ENCODE results near the gene SLC20A1. TPM values are rescaled to one million over a fixed set of nuclear protein-coding genes. Genes with fewer than 3 reads are reported as not detected.

Gene SLC20A1
- total RNA-seq, 1 donor from 2014 or later: 101 TPM

DNA sequence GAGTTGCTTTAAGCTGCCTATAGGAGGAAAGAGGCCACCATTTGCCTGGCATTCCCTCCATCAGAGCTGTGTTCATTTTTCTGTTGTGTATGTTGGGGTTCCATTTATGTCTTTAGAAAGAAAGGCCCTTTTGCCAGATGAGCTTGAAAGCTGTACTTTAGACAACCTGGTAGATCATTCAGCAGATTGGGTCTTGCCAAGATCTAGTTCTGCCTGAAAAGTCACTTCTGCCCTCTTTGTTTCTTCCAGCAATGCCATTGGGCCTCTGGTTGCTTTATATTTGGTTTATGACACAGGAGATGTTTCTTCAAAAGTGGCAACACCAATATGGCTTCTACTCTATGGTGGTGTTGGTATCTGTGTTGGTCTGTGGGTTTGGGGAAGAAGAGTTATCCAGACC is 14.4 kb downstream of the SLC20A1 start:
- H3K4me3 ChIP-seq (ENCODE audit: low read depth, low read length): no peak overlapping the region
- H3K36me3 ChIP-seq (ENCODE audit: control insufficient read depth, insufficient read depth, low read length): peaks cover 4% of the 10 kb centered on the region
- no peak for DNase-seq (ENCODE audit: low read depth)
- TF ChIP-seq, protein P1, sequence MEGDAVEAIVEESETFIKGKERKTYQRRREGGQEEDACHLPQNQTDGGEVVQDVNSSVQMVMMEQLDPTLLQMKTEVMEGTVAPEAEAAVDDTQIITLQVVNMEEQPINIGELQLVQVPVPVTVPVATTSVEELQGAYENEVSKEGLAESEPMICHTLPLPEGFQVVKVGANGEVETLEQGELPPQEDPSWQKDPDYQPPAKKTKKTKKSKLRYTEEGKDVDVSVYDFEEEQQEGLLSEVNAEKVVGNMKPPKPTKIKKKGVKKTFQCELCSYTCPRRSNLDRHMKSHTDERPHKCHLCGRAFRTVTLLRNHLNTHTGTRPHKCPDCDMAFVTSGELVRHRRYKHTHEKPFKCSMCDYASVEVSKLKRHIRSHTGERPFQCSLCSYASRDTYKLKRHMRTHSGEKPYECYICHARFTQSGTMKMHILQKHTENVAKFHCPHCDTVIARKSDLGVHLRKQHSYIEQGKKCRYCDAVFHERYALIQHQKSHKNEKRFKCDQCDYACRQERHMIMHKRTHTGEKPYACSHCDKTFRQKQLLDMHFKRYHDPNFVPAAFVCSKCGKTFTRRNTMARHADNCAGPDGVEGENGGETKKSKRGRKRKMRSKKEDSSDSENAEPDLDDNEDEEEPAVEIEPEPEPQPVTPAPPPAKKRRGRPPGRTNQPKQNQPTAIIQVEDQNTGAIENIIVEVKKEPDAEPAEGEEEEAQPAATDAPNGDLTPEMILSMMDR (IDR thresholded peaks at IDR 0.05; ENCODE audit: insufficient read depth, low read length, poor library complexity, severe bottlenecking): no peak
- H3K27me3 ChIP-seq (ENCODE audit: control insufficient read depth, insufficient read depth, low read length): no peaks in the 10 kb centered on the region

DNA sequence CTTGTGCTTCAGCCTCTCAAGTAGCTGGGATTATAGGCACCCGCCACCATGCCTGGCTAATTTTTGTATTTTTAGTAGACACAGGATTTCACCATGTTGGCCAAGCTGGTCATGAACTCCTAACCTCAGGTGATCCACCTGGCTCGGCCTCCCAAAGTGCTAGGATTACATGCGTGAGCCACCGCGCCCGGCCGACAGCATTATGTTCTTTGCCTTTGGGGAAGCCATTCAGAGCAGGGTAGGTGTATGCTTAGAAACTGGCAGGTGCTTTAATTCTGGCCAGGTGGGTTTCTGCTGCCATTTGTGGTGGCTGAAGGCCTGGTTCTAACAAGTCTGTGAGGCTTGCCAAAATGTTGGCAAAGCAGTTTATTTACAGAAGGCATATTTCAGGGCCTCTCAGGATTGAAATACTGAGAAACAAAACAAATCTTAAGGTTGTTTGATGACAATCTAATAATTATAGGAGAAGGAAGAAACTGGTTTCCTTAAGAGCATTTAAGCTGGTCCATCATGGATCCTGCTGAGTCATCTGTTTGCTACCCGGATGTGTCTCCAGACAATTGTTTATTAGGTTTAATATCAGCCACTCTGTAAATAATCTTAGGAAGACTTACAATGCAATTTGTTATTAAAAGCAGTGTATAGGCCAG is 16.0 kb downstream of the SLC20A1 start:
- H3K36me3 ChIP-seq (ENCODE audit: control insufficient read depth, insufficient read depth, low read length): peaks cover 4% of the 10 kb centered on the region
- no peak overlapping the region for H3K4me3 ChIP-seq (ENCODE audit: low read depth, low read length)
- no peaks in the 10 kb centered on the region for H3K27me3 ChIP-seq (ENCODE audit: control insufficient read depth, insufficient read depth, low read length)
- no peak for DNase-seq (ENCODE audit: low read depth)
- TF ChIP-seq, protein P1 (IDR thresholded peaks at IDR 0.05; ENCODE audit: insufficient read depth, low read length, poor library complexity, severe bottlenecking): no peak

DNA sequence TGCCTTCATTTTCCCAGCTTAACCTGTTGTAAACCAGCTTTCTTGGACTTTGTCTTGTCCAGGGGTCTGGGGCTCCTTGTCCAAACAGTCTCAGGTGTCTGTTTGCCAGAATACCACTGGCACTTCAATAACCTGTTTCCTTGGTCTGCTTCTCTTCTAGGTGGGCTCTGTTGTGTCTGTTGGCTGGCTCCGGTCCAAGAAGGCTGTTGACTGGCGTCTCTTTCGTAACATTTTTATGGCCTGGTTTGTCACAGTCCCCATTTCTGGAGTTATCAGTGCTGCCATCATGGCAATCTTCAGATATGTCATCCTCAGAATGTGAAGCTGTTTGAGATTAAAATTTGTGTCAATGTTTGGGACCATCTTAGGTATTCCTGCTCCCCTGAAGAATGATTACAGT is 17.0 kb downstream of the SLC20A1 start:
- H3K36me3 ChIP-seq (ENCODE audit: control insufficient read depth, insufficient read depth, low read length): peaks cover 4% of the 10 kb centered on the region

DNA sequence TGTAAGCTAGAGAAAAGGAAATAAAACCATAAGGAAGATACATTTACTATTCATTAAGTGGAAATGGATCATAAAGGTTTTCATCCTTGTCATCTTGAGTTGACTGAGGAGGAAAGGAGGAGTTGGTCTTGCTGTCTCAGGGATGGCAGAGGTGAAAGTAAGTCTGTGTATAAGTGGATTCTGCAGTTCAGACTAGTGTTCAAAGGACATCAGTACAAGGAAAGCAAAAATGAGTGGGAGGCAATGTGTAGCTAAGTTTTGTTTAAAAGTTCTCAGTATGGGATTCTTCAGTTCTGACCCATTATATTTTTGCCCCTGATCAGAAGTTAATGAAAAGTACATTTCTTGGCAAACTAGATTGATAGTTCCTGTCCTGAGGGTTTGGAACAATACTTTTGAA is 18.9 kb downstream of the SLC20A1 start:
- TF ChIP-seq, protein P1 (IDR thresholded peaks at IDR 0.05; ENCODE audit: insufficient read depth, low read length, poor library complexity, severe bottlenecking): no peak
- Histone ChIP-seq H3K36me3 (ENCODE audit: control insufficient read depth, insufficient read depth, low read length) (peaks cover 4% of the 10 kb centered on the region), H3K4me3 (ENCODE audit: low read depth, low read length) (no peak overlapping the region), H3K27me3 (ENCODE audit: control insufficient read depth, insufficient read depth, low read length) (no peaks in the 10 kb centered on the region)
- DNase-seq (ENCODE audit: low read depth): no peak

More for the DNA sequence above, 17.0 kb downstream of the SLC20A1 start:
- Histone ChIP-seq H3K4me3 (ENCODE audit: low read depth, low read length) (no peak overlapping the region), H3K27me3 (ENCODE audit: control insufficient read depth, insufficient read depth, low read length) (no peaks in the 10 kb centered on the region)
- TF ChIP-seq, protein P1 (IDR thresholded peaks at IDR 0.05; ENCODE audit: insufficient read depth, low read length, poor library complexity, severe bottlenecking): no peak
- DNase-seq (ENCODE audit: low read depth): no peak

DNA sequence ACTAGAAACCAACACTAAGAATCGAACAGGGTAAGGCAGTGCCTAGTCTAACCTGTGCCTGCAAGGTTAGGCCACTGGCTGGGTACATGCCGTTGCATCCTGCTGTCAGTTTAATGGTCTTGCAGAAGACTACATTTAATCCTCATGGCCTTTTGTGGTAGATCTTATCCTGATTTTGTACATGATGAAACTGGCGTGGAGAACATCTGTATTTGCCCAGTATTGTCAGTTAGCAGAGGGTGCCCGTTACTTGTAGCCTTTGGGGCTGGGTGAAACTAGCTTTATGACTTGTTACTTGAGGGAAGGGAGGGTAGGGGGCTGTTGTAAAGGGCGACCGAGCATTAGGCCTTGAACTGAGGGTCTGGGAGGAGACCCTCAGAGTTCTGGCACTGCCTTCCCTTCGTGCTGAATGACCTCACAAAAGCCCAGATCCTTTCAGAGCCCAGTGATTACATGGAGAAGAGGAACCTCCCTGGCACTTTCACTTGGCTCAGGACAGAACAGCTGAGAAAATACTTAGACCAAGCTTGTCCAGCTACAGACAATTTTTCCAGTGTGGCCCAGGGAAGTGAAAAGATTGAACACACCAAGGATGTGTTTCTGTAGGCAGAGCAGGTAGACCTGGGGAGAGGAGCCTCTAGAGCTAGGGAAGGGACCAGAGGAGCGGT is 19.5 kb downstream of the SLC20A1 start:
- Histone ChIP-seq H3K27me3 (ENCODE audit: control insufficient read depth, insufficient read depth, low read length) (no peaks in the 10 kb centered on the region), H3K36me3 (ENCODE audit: control insufficient read depth, insufficient read depth, low read length) (peaks cover 4% of the 10 kb centered on the region), H3K4me3 (ENCODE audit: low read depth, low read length) (no peak overlapping the region)
- TF ChIP-seq, protein P1 (IDR thresholded peaks at IDR 0.05; ENCODE audit: insufficient read depth, low read length, poor library complexity, severe bottlenecking): no peak
- DNase-seq (ENCODE audit: low read depth): no peak

Measured in kidney epithelial cell (primary cell).